Kidney glomerular epithelial cell (primary cell): Measurements from ENCODE around the gene SH3BP2.
"Not testable (repeated sequence)": the region's sequence is repeated elsewhere in the genome, so short reads cannot be mapped to it uniquely, and the experiment has no call there.

Experiments
- DNase-seq: peaks from one replicate; lab custom pipeline; 2025; lab: John Stamatoyannopoulos, UW

SH3BP2 gene

GRCh38 chr4:2762486-2763370 is 30.2 kb upstream of the SH3BP2 start:
- DNase-seq = not testable (repeated sequence)

DNA sequence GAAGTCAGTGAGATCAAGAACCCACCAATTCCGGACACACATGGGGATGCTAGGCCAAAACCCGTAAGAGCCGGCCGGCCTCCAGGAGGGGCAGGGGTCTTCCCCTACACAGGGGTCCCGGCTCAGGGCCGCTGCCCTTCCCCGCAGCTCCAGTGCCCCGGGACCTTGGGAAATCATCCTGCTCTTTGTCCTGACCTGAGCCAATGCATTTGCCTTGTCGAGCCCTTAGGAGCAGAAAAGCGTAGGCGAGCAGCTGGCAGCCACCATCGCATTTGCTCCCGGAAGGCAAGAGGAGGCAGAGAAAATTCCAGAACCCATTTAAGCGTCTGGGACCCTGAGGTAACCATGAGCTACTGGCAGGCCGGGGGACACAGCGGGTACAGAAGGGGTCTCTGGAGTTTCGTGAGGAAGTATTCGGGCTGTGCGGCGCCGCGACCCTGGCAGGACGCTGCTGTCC is 29.3 kb upstream of the SH3BP2 start:
- no peak for DNase-seq

DNA sequence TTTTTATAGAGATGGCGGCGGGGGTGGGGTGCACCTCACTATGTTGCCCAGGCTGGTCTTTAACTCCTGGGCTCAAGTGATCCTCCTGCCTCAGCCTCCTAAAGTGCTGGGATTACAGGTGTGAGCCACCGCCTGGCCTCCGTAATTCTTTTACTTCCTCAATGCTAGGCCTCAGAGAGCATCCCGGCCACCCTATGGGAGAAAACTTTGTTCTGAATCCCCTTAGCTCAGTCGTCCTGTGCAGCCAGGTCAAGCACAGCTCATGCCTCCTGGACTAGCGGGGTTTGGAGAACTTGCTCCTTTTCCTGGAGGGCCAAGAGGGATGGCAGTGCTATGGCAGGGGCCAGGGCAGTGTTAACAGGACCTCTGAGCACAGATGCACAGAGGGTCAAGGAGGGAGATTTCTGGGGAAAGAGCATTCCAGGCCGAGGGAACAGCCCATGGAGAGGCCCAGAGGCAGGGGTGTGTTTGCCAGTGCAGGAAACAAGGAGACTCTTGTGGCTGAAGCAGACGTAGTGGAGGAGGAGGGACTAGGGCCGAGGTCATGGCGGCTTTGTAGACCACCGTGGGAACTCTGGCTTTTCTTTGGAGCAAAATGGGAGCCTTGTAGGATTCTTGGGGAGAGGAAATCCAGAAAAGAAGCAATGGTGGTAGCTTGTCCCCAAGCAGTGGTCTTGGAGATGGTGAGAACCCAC is 26.9 kb upstream of the SH3BP2 start:
- no peak for DNase-seq

- no peak for DNase-seq
Observed at GRCh38 chr4:2767046-2767704, 25.7 kb upstream of the SH3BP2 start.

GRCh38 chr4:2767705-2768074 is 25.2 kb upstream of the SH3BP2 start:
- DNase-seq = no peak

GRCh38 chr4:2768124-2768523 is 24.8 kb upstream of the SH3BP2 start:
- DNase-seq = no peak

- no peak for DNase-seq
Observed at GRCh38 chr4:2768921-2769336, 24.0 kb upstream of the SH3BP2 start.

GRCh38 chr4:2771264-2771663 is 21.6 kb upstream of the SH3BP2 start:
- no peak for DNase-seq

DNA sequence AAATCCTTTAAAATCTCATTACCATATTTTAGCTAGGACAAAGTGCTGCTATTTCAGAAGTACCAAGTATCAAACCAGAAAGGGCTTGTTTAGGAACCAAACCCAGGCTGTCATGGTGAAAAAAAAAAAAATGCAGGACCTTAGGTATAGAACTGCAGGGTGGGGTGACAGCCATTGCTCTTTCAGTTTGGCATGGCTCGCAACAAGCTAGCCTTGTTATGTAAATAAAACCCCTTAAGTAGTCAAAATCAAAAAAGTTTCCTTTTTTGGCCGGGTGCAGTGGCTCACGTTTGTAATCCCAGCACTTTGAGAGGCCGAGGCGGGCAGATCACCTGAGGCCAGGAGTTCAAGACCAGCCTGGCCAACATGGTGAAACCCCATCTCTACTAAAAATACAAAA is 12.2 kb upstream of the SH3BP2 start:
- DNase-seq = not testable (repeated sequence)

- DNase-seq = no peak
Observed at GRCh38 chr4:2781911-2782310, 11.0 kb upstream of the SH3BP2 start.

DNA sequence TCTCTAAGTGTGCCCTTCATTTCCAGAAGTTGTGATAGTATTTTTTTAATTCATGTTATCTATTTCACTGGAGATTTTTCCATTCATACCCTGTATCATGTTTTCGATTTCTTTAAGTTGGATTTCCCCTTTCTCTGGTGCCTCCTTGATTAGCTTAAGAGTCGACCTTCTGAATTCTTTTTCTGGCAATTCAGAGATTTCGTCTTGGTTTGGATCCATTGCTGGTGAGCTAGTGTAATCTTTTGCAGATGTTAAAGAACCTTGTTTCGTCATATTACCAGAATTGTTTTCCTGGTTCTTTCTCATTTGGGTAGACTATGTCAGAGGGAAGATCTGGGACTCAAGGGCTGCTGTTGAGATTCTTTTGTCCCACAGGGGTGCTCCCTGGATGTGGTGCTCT is 9.1 kb upstream of the SH3BP2 start:
- DNase-seq = no peak

DNA sequence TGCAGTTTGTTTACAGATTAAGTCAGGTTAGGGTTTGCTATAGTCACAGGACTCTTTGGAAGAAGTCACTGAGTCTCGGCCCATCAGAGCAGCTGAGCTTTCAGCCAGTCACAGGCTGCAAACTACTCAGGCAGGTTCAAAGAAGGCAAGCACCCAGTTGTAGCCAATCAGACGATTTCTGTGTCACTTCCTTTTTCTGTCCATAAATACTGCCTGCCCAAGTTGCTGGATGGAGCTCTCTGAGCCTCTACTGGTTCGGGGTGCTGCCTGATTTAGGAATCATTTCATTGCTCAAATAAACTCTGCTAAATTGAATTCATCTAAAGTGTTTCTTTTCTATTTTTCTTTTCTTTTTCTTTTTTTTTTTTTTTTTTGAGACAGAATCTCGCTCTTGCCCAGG is 7.3 kb upstream of the SH3BP2 start:
- DNase-seq = no peak

DNA sequence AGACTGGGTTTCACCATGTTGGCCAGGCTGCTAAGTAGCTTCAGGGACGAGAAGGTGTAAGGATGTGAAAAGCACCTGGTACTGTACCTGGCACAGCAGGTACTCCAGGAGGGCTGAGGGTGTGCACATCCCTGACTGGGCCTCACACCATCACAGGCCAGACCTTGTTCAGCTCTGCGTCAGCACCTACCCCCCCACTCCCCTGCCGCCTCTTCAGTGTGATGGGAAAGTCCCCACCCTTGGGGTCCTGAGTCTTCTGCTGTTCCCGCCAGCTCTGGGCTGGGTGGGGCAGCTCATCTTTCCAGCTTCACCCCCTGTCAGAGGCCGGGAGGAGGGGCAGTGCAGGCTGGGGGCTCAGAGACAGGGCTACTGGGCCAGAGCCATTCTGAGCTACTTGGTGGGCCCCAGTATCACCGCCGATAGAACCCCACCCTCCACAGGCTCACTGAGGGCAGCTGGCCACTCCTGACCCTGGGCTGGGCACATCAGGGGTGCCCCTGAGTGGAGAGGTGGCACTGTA is 6.7 kb upstream of the SH3BP2 start:
- DNase-seq = no peak

- DNase-seq = no peak
Observed at GRCh38 chr4:2786794-2787229, 6.1 kb upstream of the SH3BP2 start.

GRCh38 chr4:2787230-2788100 is 5.4 kb upstream of the SH3BP2 start:
- DNase-seq = no peak

DNA sequence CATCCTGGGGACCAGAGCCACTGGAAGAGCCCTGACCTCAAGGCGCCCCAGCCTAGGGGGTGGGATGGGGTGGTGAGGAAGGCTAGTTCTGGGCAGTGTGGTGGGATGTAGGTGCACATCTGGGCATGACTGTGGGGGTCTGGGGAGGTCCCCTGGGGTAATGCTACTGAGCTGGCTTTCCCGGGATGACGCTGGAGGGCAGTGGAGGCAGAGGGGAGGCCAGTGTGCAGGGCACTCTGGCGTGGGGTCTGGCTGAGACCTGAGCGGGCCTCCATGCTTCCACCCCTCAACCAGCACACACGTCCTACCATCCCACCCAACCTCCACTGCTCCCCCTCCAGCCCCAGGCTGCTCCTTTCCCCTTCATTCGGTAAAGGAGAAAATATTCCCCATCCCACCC is 4.8 kb upstream of the SH3BP2 start:
- no peak for DNase-seq

DNA sequence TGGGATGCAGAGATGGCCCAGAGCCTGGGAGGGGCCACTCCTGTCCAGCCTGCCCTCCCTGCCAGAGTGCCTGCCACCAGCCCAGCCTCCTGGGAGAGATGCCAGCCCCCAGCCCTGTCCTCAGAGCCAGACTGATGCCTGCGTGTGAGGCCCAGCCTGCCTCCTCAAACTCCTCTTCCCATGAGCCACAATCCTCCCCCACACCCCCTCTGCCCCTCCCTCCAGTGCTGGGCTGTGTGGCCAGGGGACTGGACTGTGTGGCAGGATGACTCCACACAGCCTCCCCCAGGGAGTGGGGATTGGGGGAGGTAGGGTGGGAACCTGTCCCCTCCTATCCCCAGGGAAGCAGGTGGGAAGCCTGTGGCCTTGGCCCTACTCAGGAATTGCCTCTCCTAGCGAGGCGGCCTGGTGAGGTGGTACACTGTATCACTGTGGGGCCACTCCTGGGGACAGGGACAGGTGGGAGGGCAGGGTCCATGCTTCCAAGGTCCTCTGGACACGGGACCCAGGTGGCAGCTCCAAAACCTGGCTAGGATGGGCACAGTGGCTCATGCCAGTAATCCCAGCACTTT is 4.3 kb upstream of the SH3BP2 start:
- no peak for DNase-seq

- no peak for DNase-seq
Observed at GRCh38 chr4:2789351-2789750, 3.5 kb upstream of the SH3BP2 start.

- DNase-seq = no peak
Observed at GRCh38 chr4:2789793-2790582, 2.9 kb upstream of the SH3BP2 start.
